Iris pigment epithelial cell (primary cell): ENCODE data around the gene HIVEP1.
A peak's percentile ranks its signal among the peaks of the same experiment; 100 is the strongest.

Experiments
- DNase-seq: peaks from one replicate; pipeline ENCODE4 v3.0.0-alpha.2; 2011; ENCODE audit warnings: low read depth

The HIVEP1 gene

DNA sequence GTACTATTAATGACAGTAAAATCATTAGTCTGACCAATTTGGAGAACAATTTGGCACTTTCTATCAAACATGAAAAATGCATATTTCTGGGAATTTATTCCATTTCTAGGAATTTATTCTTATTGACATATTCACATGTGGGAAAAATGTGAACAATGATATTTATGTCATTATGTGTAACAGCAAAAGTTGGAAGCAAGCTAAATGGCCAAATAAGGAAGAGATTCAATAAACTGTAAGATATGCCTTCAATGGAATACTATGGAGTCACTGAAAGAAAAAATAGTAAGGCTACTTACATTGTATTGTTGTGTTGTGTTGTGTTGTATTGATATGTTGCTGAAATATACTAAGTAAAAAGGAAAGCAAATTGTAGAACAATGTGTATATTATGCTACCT is 177.5 kb downstream of the HIVEP1 start:
- DNase-seq, result no peak

DNA sequence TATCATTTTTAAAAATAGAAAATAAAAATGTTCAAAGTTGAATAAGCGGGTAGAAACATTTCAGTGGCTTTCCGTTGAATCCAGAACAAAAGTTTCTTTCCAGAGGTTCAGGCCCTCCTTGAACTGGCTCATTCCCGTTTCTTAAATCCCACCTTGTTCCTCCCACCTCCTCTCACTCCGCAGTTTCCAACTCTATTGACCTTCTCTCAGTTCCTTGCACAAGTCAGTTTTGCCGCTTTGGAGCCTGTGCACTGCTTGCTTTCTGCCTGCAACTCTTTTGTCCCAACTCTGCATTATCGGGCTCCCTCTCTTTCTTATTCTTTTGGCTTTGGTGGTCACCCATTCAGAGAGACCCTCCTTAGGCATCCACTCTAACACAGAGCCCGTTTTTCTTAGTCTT is 178.1 kb downstream of the HIVEP1 start:
- DNase-seq, result no peak

DNA sequence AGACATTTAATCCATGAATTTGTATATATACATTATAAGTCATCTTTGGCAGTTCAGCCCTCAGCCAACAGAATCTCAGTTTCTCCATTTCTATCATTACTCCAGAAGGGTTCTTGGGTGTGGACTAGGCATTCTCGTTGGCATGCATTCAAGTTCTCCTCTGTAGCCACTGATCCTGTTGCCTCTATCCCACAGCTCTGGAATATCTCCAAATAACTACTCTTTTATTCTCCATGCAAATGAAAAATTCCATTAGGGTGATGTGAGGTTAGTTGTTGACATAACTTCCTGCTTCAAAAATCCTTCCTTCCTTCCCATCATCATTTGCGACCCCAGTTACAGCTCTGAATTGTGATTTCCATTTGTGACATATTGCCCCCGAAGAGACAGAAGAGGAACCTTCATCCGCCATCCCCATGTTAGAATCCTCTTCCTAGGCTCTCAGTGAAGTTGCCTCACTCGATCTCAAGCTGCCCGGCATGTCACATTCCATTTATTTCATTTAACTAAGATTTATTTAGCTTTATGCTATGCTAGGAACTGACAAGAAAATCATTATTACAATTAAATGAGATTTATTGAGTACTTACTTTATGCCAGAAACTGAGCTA is 184.3 kb downstream of the HIVEP1 start:
- peak; percentile 56 for DNase-seq

DNA sequence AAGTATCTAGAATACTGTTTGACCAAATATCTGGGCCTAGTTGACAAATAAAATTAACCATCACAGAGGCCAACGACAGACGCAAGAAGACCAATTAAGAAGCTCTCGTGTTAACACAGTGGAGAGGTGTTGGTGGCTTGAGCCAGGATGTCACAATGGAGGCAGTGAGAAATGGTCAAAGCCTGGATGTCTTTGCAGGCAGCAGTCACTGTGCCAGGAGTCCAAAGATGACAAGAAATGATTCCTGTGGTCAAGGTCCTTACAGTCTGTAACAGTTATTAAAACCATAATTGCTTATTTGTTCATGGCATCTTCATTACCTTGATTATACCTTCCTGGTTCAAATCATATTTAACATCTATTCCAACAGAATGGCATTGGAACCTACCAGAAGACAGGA is 186.7 kb downstream of the HIVEP1 start:
- no peak for DNase-seq

DNA sequence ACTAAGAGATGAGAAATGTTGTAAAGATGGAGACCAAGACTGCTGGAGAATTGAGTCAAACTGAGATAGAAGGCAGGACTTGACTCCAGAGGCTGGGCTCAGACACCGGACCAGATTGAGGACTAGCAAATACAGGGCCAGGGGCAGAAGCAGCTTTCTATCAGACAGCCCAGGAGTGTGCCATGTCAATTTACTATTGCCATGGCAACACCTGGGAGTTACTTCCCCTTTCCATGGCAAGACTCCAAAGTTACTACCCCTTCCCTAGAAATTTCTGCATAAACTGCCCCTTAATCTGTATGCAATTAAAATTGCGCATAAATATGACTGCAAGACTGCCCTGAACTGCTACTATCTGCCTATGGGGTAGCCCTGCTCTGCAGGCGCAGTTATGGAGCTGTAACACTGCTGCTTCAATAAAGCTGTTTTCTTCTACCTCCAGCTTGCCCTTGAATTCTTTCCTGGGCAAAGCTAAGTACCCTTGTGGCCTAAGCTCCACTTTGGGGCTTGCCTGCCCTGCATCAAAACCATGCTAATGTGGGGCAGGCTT is 188.0 kb downstream of the HIVEP1 start:
- no peak for DNase-seq

DNA sequence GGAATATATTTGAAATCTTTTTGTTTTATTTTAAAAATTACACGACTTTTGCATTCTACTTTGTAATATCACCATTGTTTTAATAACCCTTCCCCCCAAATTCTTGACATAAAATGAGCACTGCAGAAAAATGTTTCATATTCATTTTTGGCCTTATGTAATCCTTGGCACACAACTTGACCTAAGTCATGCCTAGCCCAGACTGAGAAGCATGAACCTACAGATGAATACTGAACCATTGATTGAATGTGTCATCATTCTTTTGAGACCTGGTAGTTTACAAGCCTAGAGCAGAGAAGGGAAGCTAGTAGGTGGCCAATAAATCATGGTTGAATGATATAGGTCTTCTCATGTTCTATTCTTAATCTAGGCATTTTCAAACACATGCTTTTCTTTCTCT is 188.6 kb downstream of the HIVEP1 start:
- DNase-seq, result no peak

DNA sequence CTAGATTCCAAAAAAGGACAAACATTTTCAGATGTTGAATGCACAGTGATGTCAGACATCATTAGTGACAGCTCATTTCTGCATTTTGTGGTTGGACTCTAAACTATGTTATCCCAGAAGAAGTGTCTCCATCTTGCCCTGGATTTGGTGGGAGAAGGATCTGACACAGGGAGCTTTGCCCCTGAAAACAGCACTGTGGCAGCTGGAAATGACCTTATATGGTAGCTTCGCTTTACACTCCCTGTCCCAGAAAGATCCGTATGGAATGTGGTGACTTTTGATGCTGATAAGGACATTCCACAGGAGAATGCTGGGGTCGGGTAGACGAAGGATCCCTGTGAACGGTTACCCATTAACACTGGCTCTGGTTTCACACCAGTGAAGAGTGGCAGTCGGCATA is 190.9 kb downstream of the HIVEP1 start:
- peak; percentile 18 for DNase-seq

DNA sequence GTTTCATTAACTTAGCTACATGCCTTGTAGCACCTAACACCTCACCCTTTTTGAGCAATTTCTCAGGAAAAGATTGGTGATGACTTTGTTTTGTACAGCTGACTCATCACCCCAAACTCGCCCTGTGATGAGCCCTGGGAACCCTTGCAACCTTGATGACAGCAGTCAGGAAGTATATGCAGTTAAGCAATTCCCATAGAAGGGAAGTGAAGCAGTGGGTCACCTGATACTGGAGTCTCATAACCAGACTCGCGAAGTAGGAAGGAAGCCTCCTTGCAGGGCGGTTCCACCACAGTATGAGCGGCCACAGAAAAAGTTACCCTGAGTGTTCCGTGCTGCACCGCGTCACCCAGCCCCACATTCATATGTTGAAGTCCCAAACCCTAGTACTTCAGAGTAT is 196.1 kb downstream of the HIVEP1 start:
- peak; percentile 77 for DNase-seq

DNA sequence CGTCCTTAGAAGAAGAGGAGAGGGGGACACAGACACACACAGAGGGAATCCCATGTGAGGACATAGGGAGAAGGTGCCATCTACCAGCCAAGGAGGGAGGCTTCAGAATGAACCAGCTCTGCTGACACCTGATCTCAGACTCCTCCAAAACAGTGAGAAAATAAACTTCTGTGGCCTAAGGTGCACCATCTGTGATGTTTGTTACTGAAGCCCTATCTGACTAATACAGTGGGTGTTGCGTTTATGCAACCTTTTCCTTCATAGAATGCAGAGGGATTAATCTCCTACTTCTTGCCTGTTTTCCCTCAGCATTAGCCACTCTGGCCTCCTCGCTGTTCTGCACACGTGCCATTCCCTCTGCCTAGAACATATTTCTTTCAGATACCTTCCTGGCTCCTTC is 196.6 kb downstream of the HIVEP1 start:
- no peak for DNase-seq
